ENCODE data around the gene GARNL3.

DNA sequence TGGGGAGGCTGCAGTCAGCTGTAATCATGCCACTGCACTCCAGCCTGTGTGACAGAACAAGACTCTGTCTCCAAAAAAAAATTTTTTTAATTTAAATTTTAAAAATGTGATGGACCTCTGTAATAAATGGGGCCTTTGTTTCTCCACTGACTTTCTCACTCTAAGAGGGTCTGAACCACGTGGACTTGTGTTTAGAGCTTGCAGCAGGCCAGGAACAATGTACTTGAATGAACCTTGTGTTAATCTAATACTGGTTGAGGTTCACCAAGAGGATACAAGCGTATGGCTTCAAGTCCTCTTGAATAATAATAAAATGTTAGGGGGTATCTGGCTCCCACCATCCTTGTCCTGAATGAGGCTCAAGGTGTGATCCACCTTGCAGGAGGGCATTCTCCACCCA lies 118.0 kb downstream of the GARNL3 start:
- no peak for TF ChIP-seq POLR2AphosphoS5 (IDR thresholded peaks at IDR 0.05)
- TF ChIP-seq, protein P1, sequence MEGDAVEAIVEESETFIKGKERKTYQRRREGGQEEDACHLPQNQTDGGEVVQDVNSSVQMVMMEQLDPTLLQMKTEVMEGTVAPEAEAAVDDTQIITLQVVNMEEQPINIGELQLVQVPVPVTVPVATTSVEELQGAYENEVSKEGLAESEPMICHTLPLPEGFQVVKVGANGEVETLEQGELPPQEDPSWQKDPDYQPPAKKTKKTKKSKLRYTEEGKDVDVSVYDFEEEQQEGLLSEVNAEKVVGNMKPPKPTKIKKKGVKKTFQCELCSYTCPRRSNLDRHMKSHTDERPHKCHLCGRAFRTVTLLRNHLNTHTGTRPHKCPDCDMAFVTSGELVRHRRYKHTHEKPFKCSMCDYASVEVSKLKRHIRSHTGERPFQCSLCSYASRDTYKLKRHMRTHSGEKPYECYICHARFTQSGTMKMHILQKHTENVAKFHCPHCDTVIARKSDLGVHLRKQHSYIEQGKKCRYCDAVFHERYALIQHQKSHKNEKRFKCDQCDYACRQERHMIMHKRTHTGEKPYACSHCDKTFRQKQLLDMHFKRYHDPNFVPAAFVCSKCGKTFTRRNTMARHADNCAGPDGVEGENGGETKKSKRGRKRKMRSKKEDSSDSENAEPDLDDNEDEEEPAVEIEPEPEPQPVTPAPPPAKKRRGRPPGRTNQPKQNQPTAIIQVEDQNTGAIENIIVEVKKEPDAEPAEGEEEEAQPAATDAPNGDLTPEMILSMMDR (IDR thresholded peaks at IDR 0.05), result no peak
- no peak for TF ChIP-seq POLR2A (IDR thresholded peaks at IDR 0.05)
